H9 (cell line): ENCODE measurements around the gene GRWD1. TPM values are rescaled to one million over a fixed set of nuclear protein-coding genes. Genes with fewer than 3 reads are reported as not detected.

Experiments
- DNase-seq: peaks from one replicate; pipeline ENCODE4 v3.0.0-alpha.2; 2017
- H2AFZ ChIP-seq: one replicate; pipeline ENCODE4 v1.6.1; 2013; ENCODE audit warnings: mild to moderate bottlenecking, low read length, control low read depth, moderate library complexity
- H2AK5ac ChIP-seq: 2 replicates; pipeline ENCODE4 v1.6.1; 2013; ENCODE audit warnings: low read length, control low read depth, mixed read lengths; ENCODE audit not compliant: insufficient read length
- H2BK120ac ChIP-seq: one replicate; pipeline ENCODE4 v1.6.1; 2013; ENCODE audit warnings: low read depth, mild to moderate bottlenecking, low read length, control low read depth, inconsistent platforms; ENCODE audit not compliant: poor library complexity, severe bottlenecking
- H2BK12ac ChIP-seq: 2 replicates; pipeline ENCODE4 v1.6.1; 2013; ENCODE audit warnings: low read length, control low read depth, mixed read lengths, low read depth; ENCODE audit not compliant: insufficient read length
- H2BK15ac ChIP-seq: 2 replicates; pipeline ENCODE4 v1.6.1; 2013; ENCODE audit warnings: low read depth, low read length, control low read depth
- H2BK20ac ChIP-seq: one replicate; pipeline ENCODE4 v1.6.1; 2013; ENCODE audit warnings: low read depth, mild to moderate bottlenecking, low read length, control low read depth, inconsistent platforms; ENCODE audit not compliant: poor library complexity, severe bottlenecking
- H2BK5ac ChIP-seq: 2 replicates; pipeline ENCODE4 v1.6.1; 2013; ENCODE audit warnings: low read length, control low read depth, mixed read lengths; ENCODE audit not compliant: insufficient read length
- H3K14ac ChIP-seq: 2 replicates; pipeline ENCODE4 v1.6.1; 2013; ENCODE audit warnings: low read length, control low read depth; ENCODE audit not compliant: insufficient read depth
- H3K18ac ChIP-seq: 2 replicates; pipeline ENCODE4 v1.6.1; 2013; ENCODE audit warnings: low read depth, mild to moderate bottlenecking, mixed read lengths, low read length, control low read depth; ENCODE audit not compliant: insufficient read length
- H3K23ac ChIP-seq: 2 replicates; pipeline ENCODE4 v1.6.1; 2013; ENCODE audit warnings: low read length, control low read depth, mixed read lengths, low read depth; ENCODE audit not compliant: insufficient read length
- H3K23me2 ChIP-seq: 2 replicates; pipeline ENCODE4 v1.6.1; 2013; ENCODE audit warnings: low read depth, mild to moderate bottlenecking, mixed read lengths, low read length, control low read depth; ENCODE audit not compliant: insufficient read length, poor library complexity, severe bottlenecking
- H3K27ac ChIP-seq: 2 replicates; pipeline ENCODE4 v1.5.1; 2013; ENCODE audit warnings: low read length, control low read depth, mixed read lengths, low read depth; ENCODE audit not compliant: insufficient read length
- H3K27me3 ChIP-seq: 2 replicates; pipeline ENCODE4 v1.6.1; 2013; ENCODE audit warnings: low read length, control low read depth, inconsistent platforms; ENCODE audit not compliant: insufficient read depth
- H3K4ac ChIP-seq: 2 replicates; pipeline ENCODE4 v1.6.1; 2013; ENCODE audit warnings: low read depth, mild to moderate bottlenecking, control low read depth, inconsistent platforms, low read length, moderate library complexity
- H3K4me1 ChIP-seq: 2 replicates; pipeline ENCODE4 v1.6.1; 2013; ENCODE audit warnings: low read length, control low read depth, inconsistent platforms; ENCODE audit not compliant: insufficient read depth
- H3K4me2 ChIP-seq: 2 replicates; pipeline ENCODE4 v1.6.1; 2013; ENCODE audit warnings: low read length, control low read depth, mixed read lengths; ENCODE audit not compliant: insufficient read length, insufficient read depth
- H3K56ac ChIP-seq: 2 replicates; pipeline ENCODE4 v1.6.1; 2013; ENCODE audit warnings: low read depth, mild to moderate bottlenecking, mixed read lengths, low read length, control low read depth; ENCODE audit not compliant: insufficient read length
- H3K79me1 ChIP-seq: 2 replicates; pipeline ENCODE4 v1.6.1; 2013; ENCODE audit warnings: low read depth, mild to moderate bottlenecking, moderate library complexity, low read length, control low read depth, inconsistent platforms; ENCODE audit not compliant: insufficient read depth, poor library complexity, severe bottlenecking
- H3K79me2 ChIP-seq: 2 replicates; pipeline ENCODE4 v1.6.1; 2013; ENCODE audit warnings: low read length, control low read depth, inconsistent platforms; ENCODE audit not compliant: insufficient read depth
- H3K9ac ChIP-seq: 2 replicates; pipeline ENCODE4 v1.6.1; 2013; ENCODE audit warnings: low read length, control low read depth, mixed read lengths; ENCODE audit not compliant: insufficient read length; ENCODE audit errors: extremely low read depth
- H3K9me3 ChIP-seq: one replicate; pipeline ENCODE4 v1.6.1; 2013; ENCODE audit warnings: low read depth, low read length, inconsistent platforms; ENCODE audit not compliant: control insufficient read depth
- H3T11ph ChIP-seq: one replicate; pipeline ENCODE4 v1.6.1; 2013; ENCODE audit warnings: mild to moderate bottlenecking, low read length, control low read depth, inconsistent platforms
- H4K20me1 ChIP-seq: one replicate; pipeline ENCODE4 v1.6.1; 2013; ENCODE audit not compliant: control insufficient read depth, insufficient read length, insufficient read depth
- H4K5ac ChIP-seq: 2 replicates; pipeline ENCODE4 v1.6.1; 2013; ENCODE audit warnings: low read depth, mild to moderate bottlenecking, mixed read lengths, low read length, control low read depth; ENCODE audit not compliant: insufficient read length
- H4K8ac ChIP-seq: replicated peaks from 2 replicates; pipeline ENCODE4 v1.6.1; 2013; ENCODE audit warnings: low read length, control low read depth, mixed read lengths, low read depth; ENCODE audit not compliant: insufficient read length
- H4K91ac ChIP-seq: 2 replicates; pipeline ENCODE4 v1.6.1; 2013; ENCODE audit warnings: low read depth, mild to moderate bottlenecking, moderate library complexity, mixed read lengths, low read length, control low read depth; ENCODE audit not compliant: insufficient read length
- H3K27ac Mint-ChIP-seq, 3 experiments: 2 replicates in 2 of 3; 3 replicates in 1 of 3; pipeline ENCODE4 v1.8.0; 2020 to 2021; ENCODE audit warnings: mixed read lengths in 3 of 3, mild to moderate bottlenecking in 1 of 3, moderate library complexity in 1 of 3
- H3K27me3 Mint-ChIP-seq: 2 replicates; pipeline ENCODE4 v1.8.0; 2021; ENCODE audit warnings: low read depth, mild to moderate bottlenecking, moderate library complexity, mixed read lengths
- H3K36me3 Mint-ChIP-seq, 3 experiments: 2 replicates in 2 of 3; 3 replicates in 1 of 3; pipeline ENCODE4 v1.8.0; 2020 to 2021; ENCODE audit warnings: low read depth in 3 of 3, mixed read lengths in 3 of 3; ENCODE audit not compliant: insufficient read depth in 1 of 3
- H3K4me1 Mint-ChIP-seq, 2 experiments: 2 replicates each; pipeline ENCODE4 v1.8.0; 2020; ENCODE audit warnings: mixed read lengths in 2 of 2
- H3K4me3 Mint-ChIP-seq, 2 experiments: 2 replicates in 1 of 2; 3 replicates in 1 of 2; pipeline ENCODE4 v1.8.0; 2020 to 2021; ENCODE audit warnings: mild to moderate bottlenecking in 2 of 2, mixed read lengths in 2 of 2, moderate library complexity in 1 of 2
- H3K9me3 Mint-ChIP-seq, 2 experiments: 2 replicates in 1 of 2; 3 replicates in 1 of 2; pipeline ENCODE4 v1.8.0; 2020; ENCODE audit warnings: mild to moderate bottlenecking in 2 of 2, mixed read lengths in 2 of 2, moderate library complexity in 1 of 2
- WGBS: extraction: QIAGEN DNeasy Blood & Tissue Kit; methylation state at CpG from one replicate; pipeline ENCODE4 v1.1.7; 2013; ENCODE audit warnings: missing lambda C conversion rate, low lambda C conversion rate, mixed read lengths; ENCODE audit not compliant: insufficient read length; ENCODE audit errors: extremely low coverage; 5-methylcytosine and 5-hydroxymethylcytosine counted together
- total RNA-seq: library from RNA; stranded (reverse); gene quantifications from 2 replicates; pipeline ENCODE4 v1.2.1, GENCODE V29; 2021
- TF ChIP-seq, protein P1 (sequence below): fragments of 200-600 bp; sonication (generic); conservative IDR thresholded peaks from 3 replicates; pipeline ENCODE4 v1.8.0; 2021; ENCODE audit warnings: antibody characterized with exemption, mild to moderate bottlenecking

The GRWD1 gene
- total RNA-seq, 1 experiment from 2014 or later, result 92.0 TPM

DNA sequence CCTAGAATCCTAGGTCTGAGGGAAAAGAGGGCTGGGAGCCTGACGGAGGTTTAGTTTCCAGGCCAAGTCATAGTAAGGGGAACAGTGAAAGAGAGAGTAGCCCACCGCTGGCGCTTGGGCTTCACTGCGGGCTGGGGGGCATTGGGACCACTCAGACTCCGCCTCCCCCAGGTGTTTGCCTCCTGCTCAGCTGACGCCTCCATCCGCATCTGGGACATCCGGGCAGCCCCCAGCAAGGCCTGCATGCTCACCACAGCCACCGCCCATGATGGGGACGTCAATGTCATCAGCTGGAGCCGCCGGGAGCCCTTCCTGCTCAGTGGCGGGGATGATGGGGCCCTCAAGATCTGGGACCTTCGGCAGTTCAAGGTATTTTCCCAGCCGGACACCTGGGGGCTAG is 5.1 kb downstream of the GRWD1 start:
- H4K20me1 ChIP-seq, result no peaks in the 10 kb centered on the region
- H2BK12ac ChIP-seq, result no peak overlapping the region
- 0 out of 2 replicates have a peak, but pooled peaks cover 2% of the 10 kb centered on the region for H3K79me2 ChIP-seq
- H3K4ac ChIP-seq, result no peak overlapping the region
- no peak overlapping the region for H2BK5ac ChIP-seq
- no peak overlapping the region for H4K91ac ChIP-seq
- H2AK5ac ChIP-seq, result no peak overlapping the region
- no peak overlapping the region for H3K27ac ChIP-seq
- no peak overlapping the region for H3K9ac ChIP-seq
- peaks cover 2% of the 10 kb centered on the region; the same call in 1 of the 2 replicates for H3K4me1 ChIP-seq
- no peak overlapping the region for H4K8ac ChIP-seq
- H2BK120ac ChIP-seq, result no peak overlapping the region
- Mint-ChIP-seq H3K4me3 (no peak overlapping the region), H3K27me3 (no peaks in the 10 kb centered on the region), H3K27ac (no peak overlapping the region), H3K36me3 (peaks cover 43 to 90% (median 72%) of the 10 kb centered on the region in 3 experiments), H3K4me1 (peaks cover 3 to 4% of the 10 kb centered on the region in 2 experiments; a peak in 3 of 4 replicates), H3K9me3 (no peaks in the 10 kb centered on the region)
- H2BK15ac ChIP-seq, result no peak overlapping the region
- no peak overlapping the region for H2BK20ac ChIP-seq
- H3K18ac ChIP-seq, result no peak overlapping the region
- no peak overlapping the region for H3K14ac ChIP-seq
- H3K27me3 ChIP-seq, result no peaks in the 10 kb centered on the region
- H2AFZ ChIP-seq, result no peak overlapping the region
- peaks cover 8% of the 10 kb centered on the region for H3K23me2 ChIP-seq
- H3T11ph ChIP-seq, result no peak overlapping the region
- peaks cover 3% of the 10 kb centered on the region for H3K79me1 ChIP-seq
- no CpG with 5 or more reads among the region's 15 CpGs for WGBS
- TF ChIP-seq, protein P1, sequence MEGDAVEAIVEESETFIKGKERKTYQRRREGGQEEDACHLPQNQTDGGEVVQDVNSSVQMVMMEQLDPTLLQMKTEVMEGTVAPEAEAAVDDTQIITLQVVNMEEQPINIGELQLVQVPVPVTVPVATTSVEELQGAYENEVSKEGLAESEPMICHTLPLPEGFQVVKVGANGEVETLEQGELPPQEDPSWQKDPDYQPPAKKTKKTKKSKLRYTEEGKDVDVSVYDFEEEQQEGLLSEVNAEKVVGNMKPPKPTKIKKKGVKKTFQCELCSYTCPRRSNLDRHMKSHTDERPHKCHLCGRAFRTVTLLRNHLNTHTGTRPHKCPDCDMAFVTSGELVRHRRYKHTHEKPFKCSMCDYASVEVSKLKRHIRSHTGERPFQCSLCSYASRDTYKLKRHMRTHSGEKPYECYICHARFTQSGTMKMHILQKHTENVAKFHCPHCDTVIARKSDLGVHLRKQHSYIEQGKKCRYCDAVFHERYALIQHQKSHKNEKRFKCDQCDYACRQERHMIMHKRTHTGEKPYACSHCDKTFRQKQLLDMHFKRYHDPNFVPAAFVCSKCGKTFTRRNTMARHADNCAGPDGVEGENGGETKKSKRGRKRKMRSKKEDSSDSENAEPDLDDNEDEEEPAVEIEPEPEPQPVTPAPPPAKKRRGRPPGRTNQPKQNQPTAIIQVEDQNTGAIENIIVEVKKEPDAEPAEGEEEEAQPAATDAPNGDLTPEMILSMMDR, result no peak
- no peak overlapping the region for H3K23ac ChIP-seq
- no peak overlapping the region for H3K4me2 ChIP-seq
- H3K56ac ChIP-seq, result no peak overlapping the region
- H3K9me3 ChIP-seq, result no peaks in the 10 kb centered on the region
- no peak overlapping the region for H4K5ac ChIP-seq
- no peak for DNase-seq
